Endothelial cell (in vitro differentiated cells): ENCODE data around the gene ZNF536. TPM values are rescaled to one million over a fixed set of nuclear protein-coding genes. Genes with fewer than 3 reads are reported as not detected.

ENCODE experiments used
- DNase-seq: peaks from one replicate; pipeline ENCODE4 v3.0.0; 2021; ENCODE audit warnings: low spot score
- H3K27ac Mint-ChIP-seq: one replicate; pipeline ENCODE4 v1.8.0; 2021; ENCODE audit warnings: mixed read lengths, inconsistent platforms; ENCODE audit not compliant: unreplicated experiment
- H3K27me3 Mint-ChIP-seq: one replicate; pipeline ENCODE4 v1.8.0; 2021; ENCODE audit warnings: mild to moderate bottlenecking, moderate library complexity, mixed read lengths, inconsistent platforms; ENCODE audit not compliant: unreplicated experiment
- H3K36me3 Mint-ChIP-seq: one replicate; pipeline ENCODE4 v1.8.0; 2021; ENCODE audit warnings: mild to moderate bottlenecking, low read depth, mixed read lengths, inconsistent platforms; ENCODE audit not compliant: unreplicated experiment
- H3K4me1 Mint-ChIP-seq: one replicate; pipeline ENCODE4 v1.8.0; 2021; ENCODE audit warnings: mild to moderate bottlenecking, mixed read lengths, inconsistent platforms; ENCODE audit not compliant: unreplicated experiment
- H3K4me3 Mint-ChIP-seq: one replicate; pipeline ENCODE4 v1.8.0; 2021; ENCODE audit warnings: mild to moderate bottlenecking, mixed read lengths, inconsistent platforms; ENCODE audit not compliant: unreplicated experiment
- H3K9me3 Mint-ChIP-seq: one replicate; pipeline ENCODE4 v1.8.0; 2021; ENCODE audit warnings: mixed read lengths, inconsistent platforms; ENCODE audit not compliant: unreplicated experiment
- total RNA-seq: library from RNA; stranded (reverse); fragmentation: NEBNext Ultra II Directional; extraction: Animal tissue kit (Norgen Biotek cat#: 25700); gene quantifications from one replicate; pipeline ENCODE4 v1.2.1, GENCODE V29; 2021; ENCODE audit not compliant: unreplicated experiment
- TF ChIP-seq, protein P1 (sequence below): fragments of 200-600 bp; sonication (generic); IDR thresholded peaks from one replicate; pipeline ENCODE4 v1.5.0; 2021; ENCODE audit warnings: antibody characterized with exemption; ENCODE audit not compliant: unreplicated experiment

The ZNF536 gene
- total RNA-seq, 1 donor from 2014 or later = 0.33 TPM

DNA sequence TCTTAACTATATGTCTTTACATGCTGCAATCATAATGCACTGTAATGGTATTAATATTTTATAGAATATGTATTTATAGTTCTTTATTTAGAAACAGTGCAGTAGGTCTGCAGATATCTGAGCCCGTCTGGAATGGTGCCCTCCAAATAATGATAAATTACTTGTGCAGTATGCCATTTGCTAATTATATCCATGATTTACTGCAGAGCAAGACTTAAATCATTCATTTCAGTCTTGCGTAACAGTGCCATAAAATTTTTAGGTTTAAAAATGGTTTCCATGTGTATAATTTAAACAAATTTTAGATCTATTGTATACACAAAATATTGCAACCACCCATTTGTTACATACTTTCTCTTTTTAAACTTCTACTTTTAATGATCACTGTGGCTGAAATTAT, 175.1 kb downstream of the ZNF536 start:
- H3K4me3 Mint-ChIP-seq = no peak overlapping the region
- H3K36me3 Mint-ChIP-seq = no peaks in the 10 kb centered on the region
- peaks cover 15% of the 10 kb centered on the region for H3K4me1 Mint-ChIP-seq
- peaks cover 4% of the 10 kb centered on the region for H3K27me3 Mint-ChIP-seq
- no peak overlapping the region for H3K27ac Mint-ChIP-seq
- no peak for DNase-seq
- TF ChIP-seq, protein P1, sequence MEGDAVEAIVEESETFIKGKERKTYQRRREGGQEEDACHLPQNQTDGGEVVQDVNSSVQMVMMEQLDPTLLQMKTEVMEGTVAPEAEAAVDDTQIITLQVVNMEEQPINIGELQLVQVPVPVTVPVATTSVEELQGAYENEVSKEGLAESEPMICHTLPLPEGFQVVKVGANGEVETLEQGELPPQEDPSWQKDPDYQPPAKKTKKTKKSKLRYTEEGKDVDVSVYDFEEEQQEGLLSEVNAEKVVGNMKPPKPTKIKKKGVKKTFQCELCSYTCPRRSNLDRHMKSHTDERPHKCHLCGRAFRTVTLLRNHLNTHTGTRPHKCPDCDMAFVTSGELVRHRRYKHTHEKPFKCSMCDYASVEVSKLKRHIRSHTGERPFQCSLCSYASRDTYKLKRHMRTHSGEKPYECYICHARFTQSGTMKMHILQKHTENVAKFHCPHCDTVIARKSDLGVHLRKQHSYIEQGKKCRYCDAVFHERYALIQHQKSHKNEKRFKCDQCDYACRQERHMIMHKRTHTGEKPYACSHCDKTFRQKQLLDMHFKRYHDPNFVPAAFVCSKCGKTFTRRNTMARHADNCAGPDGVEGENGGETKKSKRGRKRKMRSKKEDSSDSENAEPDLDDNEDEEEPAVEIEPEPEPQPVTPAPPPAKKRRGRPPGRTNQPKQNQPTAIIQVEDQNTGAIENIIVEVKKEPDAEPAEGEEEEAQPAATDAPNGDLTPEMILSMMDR = no peak
- H3K9me3 Mint-ChIP-seq = no peaks in the 10 kb centered on the region

DNA sequence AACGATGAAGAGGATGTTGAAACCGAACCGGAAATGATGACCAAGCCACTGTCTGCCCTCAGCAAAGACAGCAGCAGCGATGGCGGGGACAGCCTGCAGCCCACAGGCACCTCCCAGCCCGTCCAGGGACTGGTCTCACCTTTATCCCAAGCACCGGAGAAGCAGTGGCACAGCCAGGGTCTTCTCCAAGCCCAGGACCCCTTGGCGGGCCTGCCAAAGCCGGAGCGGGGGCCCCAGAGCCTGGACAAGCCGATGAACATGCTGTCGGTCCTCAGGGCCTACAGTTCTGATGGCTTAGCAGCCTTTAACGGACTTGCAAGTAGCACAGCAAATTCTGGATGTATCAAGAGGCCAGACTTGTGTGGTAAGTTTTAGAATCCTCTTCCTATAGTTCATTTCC, 177.0 kb downstream of the ZNF536 start:
- TF ChIP-seq, protein P1 = no peak
- H3K9me3 Mint-ChIP-seq = no peaks in the 10 kb centered on the region
- no peak overlapping the region for H3K27ac Mint-ChIP-seq
- peaks cover 15% of the 10 kb centered on the region for H3K4me1 Mint-ChIP-seq
- no peaks in the 10 kb centered on the region for H3K36me3 Mint-ChIP-seq
- H3K4me3 Mint-ChIP-seq = no peak overlapping the region
- DNase-seq = no peak
- peaks cover 4% of the 10 kb centered on the region for H3K27me3 Mint-ChIP-seq

DNA sequence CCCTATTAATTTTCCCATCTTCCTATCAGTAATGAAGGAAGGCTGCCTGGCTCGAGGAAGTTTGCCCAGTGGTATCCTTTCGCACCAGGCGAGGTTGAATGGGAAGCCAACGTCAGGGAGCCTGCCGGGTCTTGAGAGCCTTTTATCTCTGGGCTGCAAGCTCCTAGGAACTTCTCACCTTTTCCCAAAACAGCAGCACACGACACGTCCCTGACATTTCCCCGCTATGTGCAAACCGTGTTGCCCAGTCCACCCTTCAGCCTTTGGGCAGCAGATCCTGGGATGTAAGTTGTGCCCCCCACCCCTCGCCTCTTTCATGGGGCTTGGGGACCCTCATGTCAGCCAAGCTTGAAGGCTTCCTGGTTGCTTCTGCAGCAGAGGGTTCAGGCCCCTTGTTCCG, 179.1 kb downstream of the ZNF536 start:
- Mint-ChIP-seq H3K9me3 (no peaks in the 10 kb centered on the region), H3K27ac (no peak overlapping the region), H3K4me1 (peaks cover 15% of the 10 kb centered on the region), H3K4me3 (no peak overlapping the region), H3K36me3 (no peaks in the 10 kb centered on the region), H3K27me3 (peaks cover 2% of the 10 kb centered on the region)
- no peak for DNase-seq
- TF ChIP-seq, protein P1 = no peak

DNA sequence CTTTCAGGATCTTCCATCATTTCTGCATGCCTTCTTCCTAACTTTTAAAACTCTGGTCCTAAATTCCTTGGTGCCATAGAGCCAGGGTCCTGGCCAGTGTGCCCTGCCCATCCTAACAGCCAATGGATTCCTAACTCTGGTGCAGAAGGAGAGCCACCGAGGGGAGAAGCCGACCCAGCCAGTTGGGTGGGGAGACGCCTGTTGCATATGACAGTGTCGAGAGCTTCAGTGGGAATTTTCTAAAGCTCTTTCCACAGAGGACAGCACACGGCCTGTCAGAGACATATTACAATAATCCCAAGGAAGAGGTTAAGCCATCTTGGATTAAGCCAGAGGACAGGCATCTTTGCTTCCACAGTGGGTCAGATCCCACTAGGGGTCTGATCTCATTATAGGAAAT, 180.4 kb downstream of the ZNF536 start:
- Mint-ChIP-seq H3K27ac (no peak overlapping the region), H3K9me3 (no peaks in the 10 kb centered on the region), H3K4me3 (no peak overlapping the region), H3K27me3 (peaks cover 2% of the 10 kb centered on the region), H3K36me3 (no peaks in the 10 kb centered on the region), H3K4me1 (peaks cover 15% of the 10 kb centered on the region)
- DNase-seq = no peak
- TF ChIP-seq, protein P1 = no peak

DNA sequence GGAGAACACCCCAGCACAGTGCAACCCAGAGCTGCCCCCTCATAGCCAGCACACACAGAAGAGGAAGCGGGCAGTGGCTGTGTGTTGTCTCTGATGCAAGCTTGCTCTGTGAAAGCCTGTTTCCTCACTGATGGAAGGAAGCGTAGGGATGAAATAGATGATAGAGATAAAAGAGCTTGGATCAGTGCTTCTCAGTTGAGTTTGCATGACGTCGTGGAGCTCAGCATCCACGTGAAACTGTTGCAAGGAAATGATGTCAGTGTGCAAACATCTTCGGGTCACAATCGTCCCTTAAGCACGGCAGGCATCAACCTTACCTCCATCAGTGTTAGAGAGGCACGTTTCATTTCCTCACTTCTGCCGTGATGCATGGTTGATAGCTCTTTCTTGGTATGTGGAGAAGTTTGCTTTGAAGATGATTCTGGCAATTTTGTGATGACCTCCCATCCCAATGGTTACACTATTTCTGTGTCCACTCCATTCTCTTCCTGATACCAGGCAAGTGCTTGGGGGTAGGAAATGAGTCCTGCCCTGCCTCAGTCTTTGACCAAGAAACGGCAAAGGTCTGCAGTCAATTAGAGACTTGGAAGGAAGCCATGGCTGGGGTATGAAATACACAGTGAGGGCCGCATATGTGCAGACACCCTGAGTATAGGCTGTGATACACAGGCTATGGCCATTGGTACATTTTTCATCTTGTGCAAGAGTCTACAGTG, 183.0 kb downstream of the ZNF536 start:
- Mint-ChIP-seq H3K9me3 (no peaks in the 10 kb centered on the region), H3K4me1 (peaks cover 18% of the 10 kb centered on the region), H3K4me3 (no peak overlapping the region), H3K27me3 (no peaks in the 10 kb centered on the region), H3K36me3 (no peaks in the 10 kb centered on the region), H3K27ac (no peak overlapping the region)
- TF ChIP-seq, protein P1 = no peak
- DNase-seq = no peak
